Ishikawa (cell line): Measurements from ENCODE around the gene MED12.

Experiments
- CEBPB ChIP-seq: IDR thresholded peaks from 2 replicates; pipeline ENCODE4 v1.6.1; 2012
- CREB1 ChIP-seq: IDR thresholded peaks from 2 replicates; pipeline ENCODE4 v1.6.1; 2012; ENCODE audit warnings: low read depth
- EGR1 ChIP-seq: IDR thresholded peaks from 2 replicates; pipeline ENCODE4 v1.6.1; 2012
- EP300 ChIP-seq: IDR thresholded peaks from 2 replicates; pipeline ENCODE4 v1.6.1; 2012; ENCODE audit warnings: borderline replicate concordance
- FOXM1 ChIP-seq: IDR thresholded peaks from 2 replicates; pipeline ENCODE4 v1.6.1; 2012; ENCODE audit warnings: low read depth, borderline replicate concordance
- NFIC ChIP-seq: IDR thresholded peaks from 2 replicates; pipeline ENCODE4 v1.6.1; 2012
- RAD21 ChIP-seq: IDR thresholded peaks from 2 replicates; pipeline ENCODE4 v1.6.1; 2012; ENCODE audit warnings: low read depth
- REST ChIP-seq: IDR thresholded peaks from 2 replicates; pipeline ENCODE4 v1.6.1; 2012; ENCODE audit warnings: low read depth, mild to moderate bottlenecking
- TAF1 ChIP-seq: IDR thresholded peaks from 2 replicates; pipeline ENCODE4 v1.6.1; 2012; ENCODE audit warnings: low read depth, mild to moderate bottlenecking
- TCF12 ChIP-seq: IDR thresholded peaks from 2 replicates; pipeline ENCODE4 v1.6.1; 2012; ENCODE audit warnings: low read depth
- TEAD4 ChIP-seq: IDR thresholded peaks from 2 replicates; pipeline ENCODE4 v1.6.1; 2012
- YY1 ChIP-seq: IDR thresholded peaks from 2 replicates; pipeline ENCODE4 v1.6.1; 2012; ENCODE audit warnings: low read depth
- ZBTB7A ChIP-seq: IDR thresholded peaks from 2 replicates; pipeline ENCODE4 v1.6.1; 2012; ENCODE audit warnings: low read depth
- TF ChIP-seq, protein P1 (sequence below): IDR thresholded peaks from 2 replicates; pipeline ENCODE4 v1.6.1; 2012
- TF ChIP-seq, protein P2 (sequence below): IDR thresholded peaks from 2 replicates; pipeline ENCODE4 v1.6.1; 2012

MED12 gene

DNA sequence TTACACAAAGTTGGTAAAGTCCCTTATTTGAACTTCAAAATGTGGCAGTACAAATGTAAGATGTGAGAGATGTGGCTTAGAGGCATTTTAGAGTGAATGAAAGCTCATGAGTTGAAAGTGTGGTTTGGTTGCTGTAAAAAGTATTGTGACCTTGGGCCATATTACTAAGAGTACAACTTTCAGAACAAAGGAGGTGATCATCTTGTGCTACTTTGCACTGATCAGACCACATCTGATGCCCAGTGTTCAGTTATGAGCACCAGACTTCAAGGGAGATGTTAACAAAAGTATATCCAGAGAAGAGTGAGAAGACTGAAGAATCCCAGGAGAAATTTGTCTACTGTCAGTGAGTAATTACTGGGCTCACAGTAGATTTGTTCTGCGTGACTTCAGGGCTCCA lies 56.4 kb downstream of the MED12 start:
- TF ChIP-seq EGR1 (no peak), TAF1 (no peak), TEAD4 (no peak), FOXM1 (no peak), TCF12 (no peak), YY1 (no peak), CREB1 (no peak), RAD21 (no peak)
- TF ChIP-seq, protein P1, sequence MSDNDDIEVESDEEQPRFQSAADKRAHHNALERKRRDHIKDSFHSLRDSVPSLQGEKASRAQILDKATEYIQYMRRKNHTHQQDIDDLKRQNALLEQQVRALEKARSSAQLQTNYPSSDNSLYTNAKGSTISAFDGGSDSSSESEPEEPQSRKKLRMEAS, result no peak

DNA sequence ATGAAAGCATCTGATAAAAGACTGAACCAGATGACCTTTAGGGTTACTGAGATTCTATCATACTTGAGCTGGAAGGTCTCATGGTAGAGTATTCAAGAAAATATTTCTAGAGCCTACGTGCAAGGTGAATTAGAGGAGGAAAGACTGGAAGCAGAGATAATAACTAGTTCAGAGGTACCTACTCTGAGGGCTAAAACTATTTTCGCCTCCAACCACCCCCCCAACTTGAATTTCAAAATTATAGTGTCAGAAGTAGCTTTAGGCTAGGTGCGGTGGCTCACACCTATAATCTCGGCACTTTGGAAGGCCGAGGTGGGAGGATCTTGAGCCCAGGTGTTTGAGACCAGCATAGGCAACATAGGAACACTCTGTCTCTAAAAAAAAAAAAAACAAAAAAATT lies 57.1 kb downstream of the MED12 start:
- TF ChIP-seq CEBPB (no peak), TCF12 (no peak), CREB1 (no peak), EGR1 (no peak)

GRCh38 chrX:71177327-71177726 lies 58.9 kb downstream of the MED12 start:
- TF ChIP-seq RAD21 (no peak), TEAD4 (no peak), NFIC (no peak), TAF1 (no peak), FOXM1 (no peak), REST (no peak), EGR1 (no peak)
- TF ChIP-seq, protein P1, result no peak

- no peak for TF ChIP-seq TCF12
- TF ChIP-seq RAD21, result peak; percentile 84
- no peak for TF ChIP-seq REST
- TF ChIP-seq ZBTB7A, result no peak
These were observed 60.5 kb downstream of the MED12 start for GRCh38 chrX:71178908-71179307.

DNA sequence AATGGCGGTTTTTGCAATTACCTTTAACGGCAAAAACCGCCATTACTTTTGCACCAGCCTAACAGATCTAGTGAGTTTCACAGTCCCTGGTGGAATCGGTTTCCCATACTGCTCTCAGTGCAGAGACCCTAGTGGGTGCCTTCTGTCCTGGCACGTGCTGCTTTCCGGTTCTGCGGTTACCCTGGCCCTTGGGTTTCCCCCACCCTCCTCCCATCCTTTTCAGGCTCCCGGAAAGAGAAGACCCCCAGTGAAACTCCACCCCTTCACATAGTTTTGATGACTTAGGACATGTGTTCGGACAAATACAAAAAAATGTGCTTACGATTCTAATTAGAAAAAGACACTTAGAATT lies 63.1 kb downstream of the MED12 start:
- TF ChIP-seq, protein P1, result no peak
- TF ChIP-seq CEBPB (no peak), RAD21 (no peak), TCF12 (no peak), EGR1 (no peak), ZBTB7A (no peak), REST (no peak), TEAD4 (no peak), FOXM1 (no peak), YY1 (no peak), TAF1 (no peak), NFIC (no peak), EP300 (no peak), CREB1 (no peak)
- TF ChIP-seq, protein P2, sequence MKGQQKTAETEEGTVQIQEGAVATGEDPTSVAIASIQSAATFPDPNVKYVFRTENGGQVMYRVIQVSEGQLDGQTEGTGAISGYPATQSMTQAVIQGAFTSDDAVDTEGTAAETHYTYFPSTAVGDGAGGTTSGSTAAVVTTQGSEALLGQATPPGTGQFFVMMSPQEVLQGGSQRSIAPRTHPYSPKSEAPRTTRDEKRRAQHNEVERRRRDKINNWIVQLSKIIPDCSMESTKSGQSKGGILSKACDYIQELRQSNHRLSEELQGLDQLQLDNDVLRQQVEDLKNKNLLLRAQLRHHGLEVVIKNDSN, result no peak
